Panc1 (cell line): Measurements from ENCODE around the gene UBLCP1. TPM values are rescaled to one million over a fixed set of nuclear protein-coding genes. Genes with fewer than 3 reads are reported as not detected.

Source experiments
- ATAC-seq: fragments of 200-7000 bp; cut with Tn5 transposase; 2 replicates; pipeline ENCODE4 v1.9.1; 2020; ENCODE audit warnings: mild to moderate bottlenecking, moderate library complexity
- BruUV-seq: library from RNA; stranded (reverse); fragments of 400-500 nt; replicated peaks from 2 replicates; lab custom pipeline; 2021; lab: Mats Ljungman, UMichigan
- CTCF ChIA-PET: fragments of 300-600 bp; sonication (Branson Sonifier 250); formaldehyde crosslinking; loops from one replicate; lab custom pipeline; 2022; ENCODE audit warnings: antibody characterized with exemption; lab: Charles Lee
- POLR2A ChIA-PET: fragments of 300-600 bp; sonication (Branson Sonifier 250); formaldehyde crosslinking; loops from one replicate; lab custom pipeline; 2022; ENCODE audit warnings: antibody characterized with exemption; lab: Charles Lee
- DNase-seq: peaks from one replicate; pipeline ENCODE4 v3.0.0-alpha.2; 2010; ENCODE audit warnings: low read depth, low spot score
- H3K27ac ChIP-seq: 2 replicates; pipeline ENCODE4 v1.5.1; 2011; ENCODE audit warnings: mild to moderate bottlenecking, low read length, inconsistent platforms
- H3K27me3 ChIP-seq: fragments of 200-500 bp; sonication (Bioruptor generic); 2 replicates; pipeline ENCODE4 v1.6.0; 2014; ENCODE audit warnings: low read length, inconsistent platforms; ENCODE audit not compliant: control insufficient read depth, insufficient read depth
- H3K36me3 ChIP-seq: fragments of 200-500 bp; sonication (Bioruptor generic); 2 replicates; pipeline ENCODE4 v1.5.1; 2014; ENCODE audit warnings: inconsistent platforms, mild to moderate bottlenecking, low read length, moderate library complexity; ENCODE audit not compliant: control insufficient read depth, insufficient read depth
- H3K4me1 ChIP-seq: 2 replicates; pipeline ENCODE4 v1.5.1; 2011; ENCODE audit warnings: inconsistent platforms, mild to moderate bottlenecking, low read length, moderate library complexity; ENCODE audit not compliant: control insufficient read depth, insufficient read depth
- H3K4me3 ChIP-seq, 2 experiments: 2 replicates each; pipeline ENCODE4 v1.5.1; 2011 to 2012; ENCODE audit warnings: low read depth in 2 of 2, low read length in 2 of 2, mild to moderate bottlenecking in 2 of 2, inconsistent platforms in 1 of 2, moderate library complexity in 1 of 2
- H3K9me3 ChIP-seq: fragments of 200-500 bp; sonication (Bioruptor generic); 2 replicates; pipeline ENCODE4 v1.5.1; 2014; ENCODE audit warnings: low read depth, mild to moderate bottlenecking, inconsistent platforms, low read length, moderate library complexity; ENCODE audit not compliant: control insufficient read depth, insufficient read depth
- POLR2AphosphoS5 ChIP-seq: IDR thresholded peaks from 2 replicates; pipeline ENCODE4 v1.6.1; 2012; ENCODE audit warnings: mild to moderate bottlenecking, low read depth, low read length, moderate library complexity
- REST ChIP-seq, 2 experiments: IDR thresholded peaks; 2 replicates each; pipeline ENCODE4 v1.6.1; 2011 to 2012; ENCODE audit warnings: low read depth in 2 of 2, control low read depth in 1 of 2, low read length in 1 of 2, mild to moderate bottlenecking in 1 of 2, moderate library complexity in 1 of 2; ENCODE audit not compliant: insufficient read depth in 1 of 2
- SIN3A ChIP-seq: IDR thresholded peaks from 2 replicates; pipeline ENCODE4 v1.6.1; 2012; ENCODE audit warnings: low read depth, mild to moderate bottlenecking, low read length, moderate library complexity, borderline replicate concordance; ENCODE audit not compliant: insufficient read depth
- TCF7L2 ChIP-seq: IDR thresholded peaks from 2 replicates; pipeline ENCODE4 v1.6.1; 2011; ENCODE audit warnings: mild to moderate bottlenecking, low read depth, low read length, inconsistent platforms
- in situ Hi-C: cut with HindIII; loops from 2 replicates; pipeline ENCODE4 v1.10.0; 2016; ENCODE audit warnings: low sequenced_read_pairs, low pct_unique_long_range_greater_than_20kb
- intact Hi-C: fragments of 100-400 bp; cut with micrococcal nuclease; formaldehyde crosslinking; loops from one replicate; pipeline ENCODE4 v1.10.0; 2022; ENCODE audit not compliant: unreplicated experiment
- total RNA-seq: library from RNA; stranded (reverse); gene quantifications from one replicate; pipeline ENCODE4 v1.2.1, GENCODE V29; 2021; ENCODE audit not compliant: unreplicated experiment
- TF ChIP-seq, protein P1 (sequence below): fragments of 450-650 bp; IDR thresholded peaks from 2 replicates; pipeline ENCODE4 v1.5.1; 2017; ENCODE audit warnings: mild to moderate bottlenecking

UBLCP1 gene
- total RNA-seq, 1 experiment from 2014 or later = 31.8 TPM

DNA sequence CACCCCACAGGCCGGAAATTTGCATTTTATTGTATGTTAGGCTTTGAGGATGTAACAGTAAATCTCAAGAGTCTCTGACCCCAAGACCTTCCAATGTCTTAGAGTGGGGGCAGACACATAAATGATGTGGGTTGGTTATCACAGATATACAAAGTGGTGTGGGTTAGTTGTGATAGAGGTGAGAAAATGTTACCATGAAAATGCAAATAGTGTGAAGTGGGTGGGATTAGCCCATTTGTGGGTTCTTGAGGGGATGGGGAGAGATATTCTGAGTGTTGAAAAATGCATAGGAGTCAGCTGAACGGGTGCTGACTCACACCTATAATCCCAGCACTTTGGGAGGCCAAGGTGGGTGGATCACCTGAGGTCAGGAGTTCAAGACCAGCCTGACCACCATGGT is 45.9 kb upstream of the UBLCP1 start:
- in situ Hi-C loops (no loop called here), intact Hi-C loops (no loop called here)
- CTCF ChIA-PET = no interaction called here
- H3K36me3 ChIP-seq = no peaks in the 10 kb centered on the region
- no peak overlapping the region for H3K27ac ChIP-seq
- no peak for ATAC-seq
- no peaks in the 10 kb centered on the region for H3K9me3 ChIP-seq
- no TSS peak for BruUV-seq
- POLR2A ChIA-PET = no interaction called here
- no peaks in the 10 kb centered on the region for H3K27me3 ChIP-seq
- H3K4me1 ChIP-seq = no peaks in the 10 kb centered on the region
- TF ChIP-seq, protein P1, sequence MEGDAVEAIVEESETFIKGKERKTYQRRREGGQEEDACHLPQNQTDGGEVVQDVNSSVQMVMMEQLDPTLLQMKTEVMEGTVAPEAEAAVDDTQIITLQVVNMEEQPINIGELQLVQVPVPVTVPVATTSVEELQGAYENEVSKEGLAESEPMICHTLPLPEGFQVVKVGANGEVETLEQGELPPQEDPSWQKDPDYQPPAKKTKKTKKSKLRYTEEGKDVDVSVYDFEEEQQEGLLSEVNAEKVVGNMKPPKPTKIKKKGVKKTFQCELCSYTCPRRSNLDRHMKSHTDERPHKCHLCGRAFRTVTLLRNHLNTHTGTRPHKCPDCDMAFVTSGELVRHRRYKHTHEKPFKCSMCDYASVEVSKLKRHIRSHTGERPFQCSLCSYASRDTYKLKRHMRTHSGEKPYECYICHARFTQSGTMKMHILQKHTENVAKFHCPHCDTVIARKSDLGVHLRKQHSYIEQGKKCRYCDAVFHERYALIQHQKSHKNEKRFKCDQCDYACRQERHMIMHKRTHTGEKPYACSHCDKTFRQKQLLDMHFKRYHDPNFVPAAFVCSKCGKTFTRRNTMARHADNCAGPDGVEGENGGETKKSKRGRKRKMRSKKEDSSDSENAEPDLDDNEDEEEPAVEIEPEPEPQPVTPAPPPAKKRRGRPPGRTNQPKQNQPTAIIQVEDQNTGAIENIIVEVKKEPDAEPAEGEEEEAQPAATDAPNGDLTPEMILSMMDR = no peak
- TF ChIP-seq REST (IDR thresholded peaks at IDR 0.05; ENCODE audit: insufficient read depth in 1 of 2, low read depth in 2 of 2, low read length in 1 of 2) (no peak), TCF7L2 (no peak), SIN3A (no peak), POLR2AphosphoS5 (no peak)
- H3K4me3 ChIP-seq = no peak overlapping the region
- no peak for DNase-seq

DNA sequence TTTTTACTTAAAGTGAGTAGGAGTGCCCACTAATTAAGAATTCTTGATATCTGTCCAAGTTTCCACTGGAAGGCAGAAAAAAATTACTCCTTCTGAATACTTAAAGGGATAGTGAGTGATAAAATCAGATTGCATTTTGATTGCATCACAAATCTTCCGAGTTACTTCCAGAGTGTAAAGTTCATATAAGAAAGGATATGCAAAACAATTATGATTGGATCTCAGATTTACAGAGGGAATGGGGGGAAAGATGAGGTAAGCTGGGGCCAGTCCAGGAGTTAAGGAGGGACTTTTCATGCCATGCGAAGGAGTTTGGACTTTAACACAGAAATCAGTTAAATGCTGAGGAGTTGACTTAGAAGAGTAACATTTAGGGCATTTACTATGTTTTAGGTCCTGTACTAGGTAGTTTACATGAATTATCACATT is 44.5 kb upstream of the UBLCP1 start:
- BruUV-seq = no TSS peak

More for the DNA sequence above, 44.5 kb upstream of the UBLCP1 start:
- CTCF ChIA-PET = no interaction called here
- no peaks in the 10 kb centered on the region for H3K4me1 ChIP-seq
- POLR2A ChIA-PET = no interaction called here
- no peak for ATAC-seq
- no peaks in the 10 kb centered on the region for H3K36me3 ChIP-seq
- in situ Hi-C loops (no loop called here), intact Hi-C loops (no loop called here)
- TF ChIP-seq POLR2AphosphoS5 = no peak
- no peak for TF ChIP-seq TCF7L2
- no peak for TF ChIP-seq SIN3A
- TF ChIP-seq REST (IDR thresholded peaks at IDR 0.05; ENCODE audit: insufficient read depth in 1 of 2, low read depth in 2 of 2, low read length in 1 of 2) = no peak
- TF ChIP-seq, protein P1 = no peak
- no peaks in the 10 kb centered on the region for H3K9me3 ChIP-seq
- H3K27ac ChIP-seq = peak overlapping the region; percentile 12; the same call in 1 of the 2 replicates
- H3K27me3 ChIP-seq = no peaks in the 10 kb centered on the region
- no peak for DNase-seq
- H3K4me3 ChIP-seq = no peak overlapping the region
